SIG-M5 treated with dmso at 0.1 percent for 504 hours (cell line): ENCODE measurements around the gene RBP3.

Experiments used
- DNase-seq: peaks from one replicate; lab custom pipeline; 2025; ENCODE audit not compliant: unreplicated experiment; lab: John Stamatoyannopoulos, UW

Gene RBP3

DNA sequence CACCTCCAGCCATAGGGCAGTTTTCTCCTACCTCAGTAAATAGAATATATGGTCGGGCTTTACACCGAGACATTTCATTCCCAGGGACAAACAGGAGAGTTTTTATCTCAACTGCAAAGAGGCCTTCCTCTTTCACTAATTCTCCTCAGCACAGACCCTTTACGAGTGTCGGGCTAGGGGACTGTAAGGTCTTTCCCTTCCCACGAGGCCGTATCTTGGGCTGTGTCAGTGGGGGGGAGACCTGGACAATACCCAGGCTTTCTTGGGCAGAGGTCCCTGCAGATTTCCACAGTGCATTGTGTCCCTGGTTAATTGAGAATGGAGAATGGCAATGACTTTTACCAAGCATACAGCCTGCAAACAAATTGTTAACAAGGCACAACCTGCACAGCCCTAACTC is 49.1 kb downstream of the RBP3 start:
- DNase-seq: no peak

DNA sequence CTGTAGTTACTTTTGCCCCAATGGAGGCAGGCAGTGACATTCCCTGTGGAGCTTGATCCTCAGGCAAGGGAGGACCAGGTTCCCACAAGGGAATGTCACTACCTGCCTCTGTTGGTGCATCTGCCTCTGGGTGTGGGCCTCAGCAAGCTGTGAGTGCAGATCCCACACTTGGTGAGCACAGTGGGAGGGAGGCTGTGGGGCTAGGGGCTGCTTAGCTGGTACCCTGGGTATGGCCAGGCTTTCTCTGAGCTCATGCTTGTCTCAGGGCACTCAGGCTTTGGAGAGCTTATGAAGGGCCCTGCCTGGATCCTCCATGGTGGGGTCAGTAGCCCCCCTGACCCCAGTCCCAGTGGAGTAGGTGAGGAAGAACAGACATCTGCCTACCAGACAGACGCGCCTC is 52.1 kb downstream of the RBP3 start:
- no peak for DNase-seq

DNA sequence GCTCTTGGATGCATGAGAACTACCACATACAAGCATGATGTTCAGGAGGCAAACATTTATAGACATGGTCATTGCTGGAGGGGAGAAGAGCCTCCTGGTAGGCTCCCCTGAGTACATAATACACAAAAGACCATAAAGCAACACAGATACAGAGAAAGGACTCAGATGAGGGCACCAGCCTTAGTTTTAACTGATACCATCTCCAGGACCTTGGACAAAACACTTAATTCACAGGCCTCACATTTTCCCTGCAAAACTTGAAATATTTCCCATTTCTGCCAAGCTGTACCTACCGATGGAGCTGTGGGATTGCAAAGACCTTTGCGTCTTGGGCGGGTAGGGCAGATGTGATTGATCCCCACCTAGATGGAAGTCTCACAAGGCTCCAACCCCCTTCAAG is 52.6 kb downstream of the RBP3 start:
- no peak for DNase-seq

DNA sequence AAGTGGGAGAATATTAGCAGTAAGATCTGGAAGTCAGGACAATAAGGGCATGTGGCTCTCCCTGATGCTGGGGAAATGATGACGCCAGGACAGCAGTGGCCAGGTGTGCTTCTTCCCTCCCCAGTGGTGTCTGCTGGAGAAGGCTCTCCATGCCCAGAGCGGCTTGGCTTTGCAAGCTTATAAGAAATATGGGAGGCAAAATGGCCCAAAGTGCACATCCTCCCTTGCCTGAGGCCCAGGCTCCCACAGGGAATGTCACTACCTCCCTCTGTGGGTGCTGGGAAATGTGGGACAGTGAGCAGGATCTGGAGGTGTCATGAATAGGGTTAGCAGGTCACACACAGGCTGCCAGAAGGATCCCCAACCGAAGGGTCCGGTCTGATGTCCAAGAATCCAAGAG is 53.0 kb downstream of the RBP3 start:
- no peak for DNase-seq

DNA sequence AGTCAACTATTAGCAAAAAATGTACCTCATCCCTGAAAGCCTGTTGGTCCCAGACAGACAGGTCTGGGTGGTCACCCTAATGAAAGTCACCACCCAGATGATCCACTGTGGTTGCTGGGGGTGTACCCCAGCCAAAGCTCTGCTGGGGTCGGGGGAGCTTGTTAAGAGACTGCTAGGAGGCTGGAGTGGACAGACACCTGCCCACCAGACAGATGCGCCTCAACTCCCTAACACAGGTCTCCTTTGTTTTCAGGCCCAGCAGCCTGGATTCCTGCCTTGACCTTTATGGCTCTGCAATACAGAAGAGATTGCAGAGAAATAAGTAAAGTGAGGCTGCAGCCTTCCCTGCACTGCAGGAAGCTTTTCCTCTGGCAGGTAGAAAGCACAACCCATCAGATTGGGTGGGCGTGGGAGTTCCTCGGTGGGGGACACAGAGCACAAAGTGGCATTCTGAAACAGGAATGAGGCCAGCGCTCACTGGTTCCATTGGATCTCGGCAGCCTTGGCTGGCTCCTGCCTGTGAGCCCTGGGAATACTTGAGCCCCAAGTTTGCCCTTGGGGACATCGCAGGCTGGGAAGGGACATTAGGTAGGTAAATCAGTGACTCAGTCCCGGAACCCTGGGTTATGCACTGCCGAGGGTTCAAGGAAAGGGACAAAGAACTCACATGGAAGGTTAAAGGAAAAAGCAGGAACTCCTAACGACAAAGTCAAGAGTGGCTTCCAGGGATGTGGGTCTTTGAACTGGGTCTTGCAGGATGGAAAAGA is 53.9 kb downstream of the RBP3 start:
- DNase-seq: no peak

DNA sequence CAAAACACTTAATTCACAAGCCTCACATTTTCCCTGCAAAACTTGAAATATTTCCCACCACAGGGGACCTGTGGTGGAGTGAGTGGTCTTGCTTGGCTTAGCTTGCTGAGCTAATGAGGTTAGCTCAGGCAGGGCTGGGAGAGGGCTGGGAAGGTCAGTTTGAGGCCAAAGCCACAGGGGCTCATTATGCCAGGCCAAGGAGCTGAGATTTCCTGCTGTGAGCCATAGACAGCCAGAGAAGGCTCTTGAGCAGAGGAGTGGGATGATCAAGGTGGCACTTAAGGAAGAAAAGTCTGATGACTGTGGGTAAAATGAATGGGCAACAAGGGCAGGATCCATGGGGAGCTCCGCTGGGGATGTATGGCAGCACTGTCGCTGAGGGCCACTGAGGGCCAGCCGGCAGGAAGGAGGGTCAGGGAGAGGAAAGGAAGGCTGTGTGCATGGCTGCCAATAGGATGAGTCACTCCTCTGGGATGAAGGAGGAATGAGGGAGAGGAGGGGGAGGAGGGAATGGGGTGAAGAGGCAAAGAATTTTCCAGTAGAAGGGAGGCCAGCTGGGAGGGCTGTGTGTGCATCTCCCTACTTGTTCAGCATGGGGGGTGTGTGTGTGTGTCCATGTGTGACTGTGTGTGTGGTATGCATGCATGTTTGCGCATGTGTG is 54.6 kb downstream of the RBP3 start:
- no peak for DNase-seq

DNA sequence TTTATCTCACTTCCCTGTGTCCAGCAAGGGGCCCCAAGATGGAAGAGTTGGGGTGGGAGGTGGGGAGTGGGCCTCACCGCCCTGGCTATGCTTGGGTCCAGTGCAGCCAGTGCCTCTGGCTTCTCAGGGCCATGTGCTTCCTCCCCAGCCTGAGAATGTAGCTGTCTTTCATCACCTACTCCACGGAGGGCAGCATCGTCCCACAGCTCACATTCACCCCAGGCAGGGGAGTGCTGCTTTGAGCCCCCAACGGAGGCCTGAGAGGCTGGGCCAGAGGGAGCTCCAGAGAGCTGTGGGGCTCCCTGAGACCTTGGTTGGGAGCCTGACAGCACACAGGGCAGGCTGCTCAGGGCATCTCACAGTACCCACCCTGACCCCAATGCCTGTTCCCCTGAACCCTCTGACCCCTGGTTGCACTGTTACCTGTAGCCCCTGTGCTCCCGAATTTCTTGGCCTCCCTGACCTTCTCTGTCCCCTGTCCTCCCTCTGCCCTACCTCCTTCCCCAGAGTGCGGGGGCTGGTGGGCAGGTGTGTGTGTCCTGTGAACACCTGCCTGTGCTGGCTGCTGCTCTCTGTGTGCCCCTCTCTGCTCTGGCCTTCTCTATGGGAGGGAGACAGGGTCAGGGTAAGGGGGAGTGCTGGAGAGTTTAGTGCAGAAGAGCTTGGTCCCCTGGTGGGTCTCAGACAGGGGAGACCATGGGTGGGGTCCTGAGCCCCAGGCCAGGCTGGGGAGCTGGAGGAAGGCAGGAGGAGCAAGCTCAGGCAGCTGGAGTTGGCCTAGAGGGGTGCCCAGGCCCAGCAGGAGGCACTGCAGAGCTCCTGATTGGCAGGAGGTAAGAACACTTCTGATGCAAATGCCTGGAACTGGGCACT is 55.5 kb downstream of the RBP3 start:
- no peak for DNase-seq

DNA sequence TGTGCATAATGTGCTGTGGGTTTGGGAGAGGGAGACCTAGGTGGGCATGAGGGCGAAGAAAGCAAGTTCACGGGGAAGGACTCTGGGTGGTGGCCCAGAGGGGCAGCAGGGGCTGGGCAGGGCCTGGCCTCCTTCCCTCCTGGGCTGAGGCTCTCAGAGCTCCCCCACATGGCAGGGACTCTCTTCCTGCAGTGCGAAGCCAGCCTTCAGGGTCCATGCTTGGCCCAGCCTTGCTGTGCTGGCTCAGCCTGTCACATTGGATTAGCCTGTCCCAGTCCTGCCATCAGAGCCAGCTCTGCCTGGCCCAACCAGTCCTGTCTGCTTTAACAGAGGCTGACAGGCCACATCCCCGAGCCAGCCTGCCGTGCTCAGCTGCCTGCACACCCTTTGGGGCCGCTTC is 56.3 kb downstream of the RBP3 start:
- DNase-seq: no peak

DNA sequence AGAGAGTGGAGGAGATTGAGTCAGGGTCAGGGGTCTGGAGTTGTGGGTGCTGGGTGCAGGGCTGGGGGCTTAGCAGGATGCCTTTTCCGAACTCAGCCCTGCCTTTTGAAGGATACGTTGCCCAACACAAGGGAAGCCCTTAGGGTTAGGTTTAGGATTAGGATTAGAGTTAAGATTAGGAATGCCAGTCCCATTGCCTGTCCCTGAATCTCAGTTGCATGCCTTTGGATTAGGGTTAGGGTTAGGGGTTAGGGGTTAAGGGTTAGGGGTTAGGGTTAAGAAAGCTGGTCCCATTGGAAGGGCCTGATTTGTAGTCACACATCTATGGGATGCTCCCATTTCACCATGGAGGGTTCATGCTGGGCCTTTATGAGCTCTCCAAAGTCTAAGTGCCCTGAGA is 56.8 kb downstream of the RBP3 start:
- DNase-seq: no peak

DNA sequence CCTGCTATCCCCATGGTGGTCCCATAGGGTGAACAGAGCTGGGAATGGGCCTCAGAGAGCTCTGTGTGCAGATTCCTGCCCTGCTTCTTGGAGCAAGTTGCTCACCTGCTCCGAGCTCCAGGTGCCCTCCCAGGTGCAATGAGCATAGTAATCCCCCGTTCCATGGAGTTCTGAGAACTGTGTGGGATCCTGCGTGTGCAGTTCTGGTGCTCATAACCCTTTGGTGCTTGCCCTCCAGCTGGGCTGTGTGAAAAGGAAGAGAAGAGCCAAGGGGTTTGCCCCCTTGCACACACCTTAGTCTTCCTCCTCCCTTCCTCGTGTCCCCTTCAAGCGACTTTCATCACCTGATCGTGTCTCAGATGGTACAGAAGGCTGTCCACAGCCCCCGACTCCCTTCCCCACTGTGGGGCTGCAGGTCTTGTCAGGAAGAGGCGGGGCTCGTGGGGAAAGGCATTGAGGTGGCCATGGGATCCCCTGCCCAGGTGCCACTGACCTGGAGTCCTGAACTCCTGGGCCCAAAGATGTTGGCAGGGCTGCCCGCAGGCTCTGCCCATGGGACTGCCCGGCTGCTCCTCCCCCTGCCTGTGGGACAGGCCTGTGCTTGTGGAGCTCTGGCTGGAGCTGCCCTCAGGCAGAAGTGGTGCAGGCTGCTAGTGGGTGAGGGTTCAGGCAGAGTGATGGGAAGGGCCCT is 57.8 kb downstream of the RBP3 start:
- no peak for DNase-seq

DNA sequence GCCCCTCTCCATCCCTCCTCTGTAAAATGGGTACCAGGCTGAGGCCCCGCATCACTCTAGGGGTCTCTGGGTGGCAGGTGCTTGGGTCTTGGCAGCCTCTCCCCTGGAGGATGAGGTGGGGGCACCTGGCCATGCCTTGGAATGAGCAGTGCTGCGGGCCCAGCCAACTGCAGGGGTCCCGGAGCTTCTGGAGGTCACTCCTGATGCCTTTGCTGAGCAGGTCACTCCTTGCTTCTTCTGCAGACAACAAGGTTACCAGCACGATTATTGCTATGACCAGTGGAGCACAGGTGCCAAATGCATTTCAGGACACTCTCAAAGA is 58.3 kb downstream of the RBP3 start:
- no peak for DNase-seq

DNA sequence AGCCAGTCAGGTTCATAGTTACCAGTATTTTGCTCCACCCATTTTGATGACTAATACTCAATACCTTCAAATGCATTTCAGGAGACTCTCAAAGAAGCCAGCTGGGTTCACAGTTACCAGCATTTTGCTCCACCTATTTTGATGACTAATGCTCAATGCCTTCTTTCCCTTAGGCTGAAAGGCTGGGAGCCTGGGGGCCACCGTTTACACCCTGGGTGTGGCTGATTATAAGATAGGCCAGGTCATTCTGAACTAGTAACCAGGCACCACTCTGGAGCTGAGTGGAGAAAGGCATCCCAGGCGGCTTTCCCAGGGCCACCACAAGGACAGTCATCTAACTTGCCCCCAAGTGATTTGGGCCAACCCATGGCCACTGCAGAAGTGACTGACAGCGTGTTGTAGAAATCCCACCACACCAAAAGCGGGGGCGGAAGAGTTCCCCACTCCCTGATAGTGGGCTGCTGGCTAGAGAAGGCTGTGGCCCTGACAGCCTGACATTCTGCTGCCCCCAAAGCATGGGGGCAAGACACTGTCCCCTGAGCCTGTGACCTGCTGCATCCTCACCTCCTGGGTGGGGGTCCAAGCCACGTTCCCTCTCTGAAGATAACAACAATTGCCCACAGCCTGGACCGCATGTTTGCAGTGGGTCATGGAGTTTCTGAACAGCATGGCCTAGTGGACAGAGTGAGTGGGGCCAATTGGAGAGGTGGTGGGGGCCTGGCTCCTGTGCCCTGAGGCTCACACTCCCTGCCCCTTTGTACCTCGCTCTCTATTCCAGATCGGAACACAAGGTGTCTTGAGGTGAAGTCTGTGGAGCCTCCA is 58.9 kb downstream of the RBP3 start:
- peak; percentile 54 for DNase-seq
